OCI-LY7 (cell line): ENCODE measurements around the gene OXCT2.

ENCODE experiments used
- EZH2phosphoT487 ChIP-seq: fragments of 200-600 bp; sonication (generic); IDR thresholded peaks from 2 replicates; pipeline ENCODE4 v1.6.1; 2018; ENCODE audit warnings: low read depth, borderline replicate concordance, mild to moderate bottlenecking, mixed run types, antibody characterized with exemption, low read length, moderate library complexity, mixed read lengths
- TF ChIP-seq, protein P1 (sequence below): fragments of 200-600 bp; sonication (generic); conservative IDR thresholded peaks from 2 replicates; pipeline ENCODE4 v1.5.1; 2014; ENCODE audit warnings: mild to moderate bottlenecking, antibody characterized with exemption, low read length, moderate library complexity, mixed read lengths

GRCh38 chr1:39818482-39818881 lies 47.3 kb upstream of the OXCT2 start:
- TF ChIP-seq, protein P1, sequence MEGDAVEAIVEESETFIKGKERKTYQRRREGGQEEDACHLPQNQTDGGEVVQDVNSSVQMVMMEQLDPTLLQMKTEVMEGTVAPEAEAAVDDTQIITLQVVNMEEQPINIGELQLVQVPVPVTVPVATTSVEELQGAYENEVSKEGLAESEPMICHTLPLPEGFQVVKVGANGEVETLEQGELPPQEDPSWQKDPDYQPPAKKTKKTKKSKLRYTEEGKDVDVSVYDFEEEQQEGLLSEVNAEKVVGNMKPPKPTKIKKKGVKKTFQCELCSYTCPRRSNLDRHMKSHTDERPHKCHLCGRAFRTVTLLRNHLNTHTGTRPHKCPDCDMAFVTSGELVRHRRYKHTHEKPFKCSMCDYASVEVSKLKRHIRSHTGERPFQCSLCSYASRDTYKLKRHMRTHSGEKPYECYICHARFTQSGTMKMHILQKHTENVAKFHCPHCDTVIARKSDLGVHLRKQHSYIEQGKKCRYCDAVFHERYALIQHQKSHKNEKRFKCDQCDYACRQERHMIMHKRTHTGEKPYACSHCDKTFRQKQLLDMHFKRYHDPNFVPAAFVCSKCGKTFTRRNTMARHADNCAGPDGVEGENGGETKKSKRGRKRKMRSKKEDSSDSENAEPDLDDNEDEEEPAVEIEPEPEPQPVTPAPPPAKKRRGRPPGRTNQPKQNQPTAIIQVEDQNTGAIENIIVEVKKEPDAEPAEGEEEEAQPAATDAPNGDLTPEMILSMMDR = no peak
- no peak for TF ChIP-seq EZH2phosphoT487
